ENCODE measurements around the gene HHIPL2.

Gene HHIPL2

DNA sequence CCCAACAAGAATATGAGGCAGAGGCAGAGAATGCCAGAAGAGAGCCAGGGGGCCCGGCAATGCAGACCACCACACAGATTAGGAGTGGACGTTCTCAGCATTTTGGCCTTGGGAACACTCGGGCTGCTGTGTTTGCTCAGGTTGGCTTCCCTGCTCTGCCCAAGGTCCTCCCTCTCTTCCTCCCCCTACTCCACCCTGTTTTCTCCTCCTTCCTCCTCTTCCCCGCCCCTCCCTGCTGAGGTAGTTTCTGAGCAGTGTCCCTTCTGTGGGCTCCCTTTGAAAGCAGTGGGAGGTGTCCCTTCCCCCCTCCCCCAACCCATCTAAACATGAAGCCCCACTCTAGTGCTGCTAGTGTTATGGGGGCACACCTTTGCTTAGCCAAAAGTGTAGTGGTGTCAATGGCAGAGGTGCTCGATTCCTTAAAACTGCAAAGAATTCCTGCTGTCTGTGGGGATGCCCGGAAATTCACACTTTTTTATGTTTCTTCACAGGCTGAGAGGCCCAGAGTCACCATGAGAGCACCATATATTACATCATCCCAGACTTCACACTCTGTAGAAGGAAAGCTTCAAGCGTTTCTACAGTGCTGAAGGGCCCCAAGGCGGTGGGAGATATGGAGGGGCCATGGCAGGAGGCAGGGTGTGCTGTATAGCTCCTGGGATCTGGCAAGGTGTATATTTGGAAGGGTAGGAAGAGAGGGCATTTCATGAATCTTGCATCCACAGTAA lies at the start of gene HHIPL2:
Gene HHIPL2 (minus strand): TSS at position 161 of the 728 bp plus-strand sequence. CDS start 60 bp downstream, at position 101.
- no peak for DNase-seq (ENCODE audit: low read depth in 3 of 3, low spot score in 1 of 3)

DNA sequence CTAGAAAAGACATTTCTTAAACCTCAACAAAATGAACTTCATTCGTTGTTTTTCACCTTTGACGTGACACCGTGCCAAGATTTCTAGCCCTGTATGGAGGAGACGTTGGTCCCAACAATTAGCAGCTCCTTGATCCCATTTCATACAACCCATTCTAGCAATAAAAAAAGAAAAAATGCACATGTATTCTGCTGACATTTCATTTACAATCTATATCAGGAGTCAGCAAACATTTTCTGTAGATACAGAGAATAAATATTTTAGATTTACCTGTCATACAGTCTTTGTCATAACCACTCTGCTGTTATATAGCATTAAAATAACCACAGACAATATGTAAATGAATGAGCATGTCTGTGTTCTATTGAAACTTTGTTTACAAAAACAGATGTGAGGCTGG lies 48.8 kb upstream of the HHIPL2 start:
- DNase-seq (ENCODE audit: low read depth in 3 of 3, low spot score in 1 of 3), result no peak

DNA sequence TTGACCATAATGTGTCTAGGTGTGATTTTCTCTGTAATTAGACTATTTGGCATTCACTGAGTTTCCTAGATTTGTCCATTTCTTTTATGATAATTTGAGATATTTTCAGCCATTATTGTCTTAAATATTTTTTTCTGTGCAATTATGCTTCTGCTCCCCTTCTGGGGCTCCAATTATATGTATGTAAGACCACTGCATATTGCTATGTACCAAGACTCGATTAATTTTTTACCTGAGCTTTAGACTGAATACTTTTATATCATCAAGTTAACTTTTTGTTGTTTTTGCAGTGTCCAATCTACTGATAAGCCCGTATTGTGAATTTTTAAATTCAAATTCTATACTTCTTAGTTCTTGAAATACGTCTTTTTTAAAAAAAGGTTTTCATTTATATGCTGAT lies 46.9 kb upstream of the HHIPL2 start:
- no peak for DNase-seq (ENCODE audit: low read depth in 3 of 3, low spot score in 1 of 3)

GRCh38 chr1:222592171-222592570 lies 44.3 kb upstream of the HHIPL2 start:
- no peak for DNase-seq (ENCODE audit: low read depth in 3 of 3, low spot score in 1 of 3)

DNA sequence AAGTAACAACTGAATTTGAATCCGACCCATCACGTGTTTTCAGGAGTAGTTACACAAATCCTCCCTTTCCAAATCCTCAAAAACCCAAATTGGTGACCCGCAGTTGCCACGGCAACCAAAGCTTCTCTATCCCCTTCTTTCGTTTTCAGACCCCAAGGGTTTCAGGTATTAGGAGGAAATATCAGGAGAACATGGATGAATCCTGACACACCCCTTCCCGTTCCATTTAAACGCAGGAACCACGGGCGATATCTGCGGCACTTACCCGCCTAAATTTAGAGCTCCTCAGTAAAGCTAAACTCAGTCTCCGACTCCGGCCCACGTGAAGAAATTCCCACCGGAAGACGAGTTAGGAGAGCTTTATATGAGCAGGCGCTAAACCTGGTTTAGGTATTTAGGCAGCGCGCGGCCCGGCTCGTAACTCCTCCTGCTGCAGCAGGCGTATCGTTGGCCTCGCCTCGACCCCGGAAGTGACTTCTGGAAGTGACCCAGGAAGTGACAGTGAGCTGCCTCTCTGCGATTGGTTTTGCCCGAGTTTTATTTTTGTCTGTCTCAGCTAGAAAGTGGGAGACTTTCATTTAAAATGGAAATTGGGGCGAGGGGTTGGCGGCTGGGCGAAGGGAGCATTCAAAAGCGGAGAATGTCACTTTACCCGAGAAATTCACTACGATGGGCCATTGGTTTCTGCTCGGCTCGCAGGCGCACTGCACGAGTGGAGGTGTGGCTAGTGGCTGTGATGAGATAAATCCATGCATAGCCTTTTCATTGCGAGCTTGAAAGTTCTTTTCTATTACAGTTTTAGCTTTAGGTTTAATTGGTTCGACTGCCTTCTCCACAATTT lies 41.8 kb upstream of the HHIPL2 start, which contains the start of gene TAF1A:
Gene TAF1A (minus strand): TSS at position 472 of the 841 bp plus-strand sequence.
- DNase-seq (ENCODE audit: low read depth in 3 of 3, low spot score in 1 of 3), result peak; percentile 59 to 71 (median 61)

DNA sequence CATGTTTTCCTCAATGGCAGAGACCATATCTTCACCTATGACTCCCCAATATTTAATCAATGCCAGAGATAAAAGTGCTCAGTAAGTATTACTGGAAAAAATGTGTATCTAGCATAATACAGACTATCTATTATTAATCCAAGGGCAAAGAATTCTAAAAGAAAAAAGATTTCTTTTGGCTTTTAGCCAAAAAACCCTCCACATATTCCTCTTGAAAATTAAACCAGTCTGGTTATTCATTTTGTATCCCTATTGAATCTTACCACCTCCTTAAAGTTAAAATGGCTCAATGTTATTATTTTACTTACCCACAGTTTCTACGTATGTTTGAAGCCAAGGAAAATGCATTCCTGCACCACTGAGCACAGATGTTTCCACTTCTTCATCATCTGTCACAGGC lies 40.2 kb upstream of the HHIPL2 start:
- DNase-seq (ENCODE audit: low read depth in 3 of 3, low spot score in 1 of 3), result no peak

- no peak for DNase-seq (ENCODE audit: low read depth in 3 of 3, low spot score in 1 of 3)
Observed at GRCh38 chr1:222586842-222587241, 38.9 kb upstream of the HHIPL2 start.

GRCh38 chr1:222583079-222583478 lies 35.2 kb upstream of the HHIPL2 start:
- no peak for DNase-seq (ENCODE audit: low read depth in 3 of 3, low spot score in 1 of 3)

- no peak for DNase-seq (ENCODE audit: low read depth in 3 of 3, low spot score in 1 of 3)
Observed at GRCh38 chr1:222582099-222582774, 34.3 kb upstream of the HHIPL2 start.

GRCh38 chr1:222579316-222579715 lies 31.4 kb upstream of the HHIPL2 start:
- no peak for DNase-seq (ENCODE audit: low read depth in 3 of 3, low spot score in 1 of 3)

DNA sequence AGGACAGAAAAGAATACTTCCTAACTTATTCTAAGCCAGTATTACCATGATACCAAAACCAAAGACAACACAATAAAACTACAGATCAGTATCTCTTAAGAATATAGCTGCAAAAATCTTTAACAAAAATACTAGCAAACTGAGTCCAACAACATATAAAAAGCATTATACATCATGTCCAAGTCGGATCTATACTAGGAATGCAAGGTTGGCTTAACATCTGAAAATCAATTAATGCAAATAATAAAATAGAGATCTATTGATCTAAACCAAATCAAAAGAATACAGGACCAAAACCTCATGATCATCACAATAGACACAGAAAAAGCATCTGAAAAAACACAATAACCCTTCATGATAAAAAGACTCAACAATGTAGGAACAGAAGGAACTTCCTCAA lies 22.9 kb upstream of the HHIPL2 start:
- DNase-seq (ENCODE audit: low read depth in 3 of 3, low spot score in 1 of 3), result no peak

DNA sequence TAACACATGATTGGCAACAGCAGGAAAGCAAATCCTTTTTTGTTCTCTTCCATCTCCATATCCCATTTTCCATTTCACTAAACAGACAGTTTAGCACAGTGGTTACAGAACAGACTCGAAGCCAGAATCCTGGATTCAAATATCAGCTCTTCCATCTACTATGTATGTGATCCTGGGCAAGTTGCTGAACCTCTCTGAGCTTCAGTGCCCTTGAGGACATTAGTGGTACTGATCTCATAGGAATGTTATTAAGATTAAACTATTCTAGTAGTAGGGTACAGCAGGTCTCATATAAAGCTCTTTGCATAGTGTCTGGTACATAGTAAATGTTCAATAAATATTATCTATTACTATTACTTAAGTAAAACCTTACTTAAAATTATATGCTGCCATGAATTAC lies 13.8 kb upstream of the HHIPL2 start:
- DNase-seq (ENCODE audit: low read depth in 3 of 3, low spot score in 1 of 3), result no peak

- no peak for DNase-seq (ENCODE audit: low read depth in 3 of 3, low spot score in 1 of 3)
Observed at GRCh38 chr1:222557574-222557973, 9.7 kb upstream of the HHIPL2 start.

DNA sequence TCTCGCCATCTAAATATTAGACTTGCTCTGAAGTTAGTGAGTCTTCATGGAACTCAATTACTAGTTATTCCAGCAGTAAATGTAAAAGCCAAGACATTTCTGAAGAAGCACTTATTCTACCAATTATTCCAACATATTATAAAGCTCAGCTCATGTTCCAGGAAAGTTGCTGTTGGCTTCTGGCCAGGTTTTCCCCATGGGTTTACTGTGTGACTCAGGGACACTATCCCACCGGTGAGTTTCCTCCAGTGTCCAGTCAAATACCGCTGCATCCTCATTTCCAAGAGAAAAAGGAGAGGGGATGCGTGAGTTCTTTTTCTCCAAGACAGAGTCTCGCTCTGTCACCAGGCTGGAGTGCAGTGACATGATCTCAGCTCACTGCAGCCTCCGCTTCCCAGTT lies 9.2 kb upstream of the HHIPL2 start:
- DNase-seq (ENCODE audit: low read depth in 3 of 3, low spot score in 1 of 3), result no peak

DNA sequence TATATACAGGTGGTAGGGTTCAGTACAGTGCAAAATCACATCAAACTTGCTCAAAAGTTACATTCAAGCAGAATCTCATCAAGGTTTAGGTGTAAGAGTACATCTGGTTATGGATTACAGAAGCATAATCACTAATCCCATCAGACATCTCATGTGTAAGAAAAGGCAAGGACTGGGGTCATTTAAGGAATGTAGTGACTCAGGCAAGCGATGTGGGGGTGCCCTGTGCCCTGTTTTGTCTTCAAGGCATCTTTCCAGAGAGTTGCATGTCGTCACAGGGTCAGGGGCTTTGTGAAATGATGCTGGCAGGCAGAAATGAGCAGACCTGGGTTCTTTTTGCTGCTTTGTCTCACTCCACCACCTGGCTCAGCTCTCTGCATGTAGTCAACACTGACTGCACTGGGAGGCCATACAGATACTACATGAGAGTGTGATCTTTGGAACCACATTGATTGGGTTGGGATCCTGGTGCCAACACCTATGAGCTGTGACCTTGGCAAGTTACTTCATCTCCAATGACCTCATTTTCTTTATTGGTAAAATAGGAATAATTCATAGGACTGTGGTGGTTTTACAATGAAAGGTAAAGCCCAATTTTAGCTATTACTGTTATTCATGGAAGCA lies 8.2 kb upstream of the HHIPL2 start:
- DNase-seq (ENCODE audit: low read depth in 3 of 3, low spot score in 1 of 3), result no peak

GRCh38 chr1:222554177-222554576 lies 6.3 kb upstream of the HHIPL2 start:
- no peak for DNase-seq (ENCODE audit: low read depth in 3 of 3, low spot score in 1 of 3)

DNA sequence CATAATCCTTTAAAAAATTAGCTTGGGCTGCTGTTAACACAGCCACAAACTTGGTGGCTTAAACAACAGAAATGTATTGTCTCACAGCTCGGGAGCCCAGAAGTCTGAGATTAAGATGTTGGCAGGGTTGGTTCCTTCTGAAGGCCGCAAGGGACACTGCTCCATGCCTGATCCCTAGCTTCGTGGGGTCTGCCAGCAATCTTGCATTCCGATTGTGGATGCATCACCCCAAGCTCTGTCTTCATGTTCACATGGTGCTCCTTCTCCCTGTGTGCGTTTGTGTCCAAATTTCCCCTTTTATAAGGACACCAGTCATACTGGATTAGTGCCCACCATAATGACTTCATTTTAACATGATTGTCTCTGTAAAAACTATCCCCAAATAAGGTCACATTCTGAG lies 5.0 kb upstream of the HHIPL2 start:
- no peak for DNase-seq (ENCODE audit: low read depth in 3 of 3, low spot score in 1 of 3)

GRCh38 chr1:222547260-222547614 lies 667 bp downstream of the HHIPL2 start:
- no peak for DNase-seq (ENCODE audit: low read depth in 3 of 3, low spot score in 1 of 3)

- DNase-seq (ENCODE audit: low read depth in 3 of 3, low spot score in 1 of 3), result no peak
Observed at GRCh38 chr1:222546548-222547259, 1.2 kb downstream of the HHIPL2 start.

DNA sequence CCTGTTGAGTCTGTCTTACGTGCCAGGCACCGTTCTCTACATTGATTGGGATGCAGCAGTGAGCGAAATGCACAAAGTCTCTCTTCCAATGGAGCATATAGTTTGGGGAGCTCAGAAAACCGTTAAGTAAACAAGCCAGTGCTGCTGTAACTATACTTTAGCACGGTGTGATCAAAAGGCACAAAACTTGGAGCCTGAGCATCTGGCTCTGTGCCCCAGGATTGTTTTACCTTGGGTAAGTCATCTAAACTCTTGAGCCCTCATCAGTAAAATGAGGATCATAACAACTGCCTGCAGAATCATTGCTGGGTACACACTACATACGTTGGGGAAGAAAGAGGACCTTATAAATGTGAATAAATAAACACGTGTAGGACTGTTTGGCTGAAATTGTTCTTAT lies 1.8 kb downstream of the HHIPL2 start:
- no peak for DNase-seq (ENCODE audit: low read depth in 3 of 3, low spot score in 1 of 3)

- no peak for DNase-seq (ENCODE audit: low read depth in 3 of 3, low spot score in 1 of 3)
Observed at GRCh38 chr1:222543817-222544216, 4.1 kb downstream of the HHIPL2 start.

Measured in stimulated activated CD4-positive, alpha-beta T cell treated with anti-CD3 and anti-CD28 coated beads, TNF-alpha, amount 100 ng/mL, for 1 hour (primary cell).